HepG2 (cell line): ENCODE measurements around the gene VAV2. TPM values are rescaled to one million over a fixed set of nuclear protein-coding genes. Genes with fewer than 3 reads are reported as not detected.

Experiments used
- AHR ChIP-seq: IDR thresholded peaks from 2 replicates; pipeline ENCODE4 v1.6.1; 2018; ENCODE audit warnings: missing genetic modification reagents, missing compliant biosample characterization
- EZH2 ChIP-seq: conservative IDR thresholded peaks from 2 replicates; pipeline ENCODE4 v1.6.1; 2012; ENCODE audit warnings: mild to moderate bottlenecking, low read depth, low read length, moderate library complexity
- GFI1 ChIP-seq: sonication (generic); formaldehyde crosslinking; IDR thresholded peaks from 2 replicates; pipeline ENCODE4 v1.5.0; 2020; ENCODE audit warnings: missing genetic modification reagents, mild to moderate bottlenecking, borderline replicate concordance
- MED1 ChIP-seq: sonication (generic); formaldehyde crosslinking; IDR thresholded peaks from 2 replicates; pipeline ENCODE4 v1.4.0; 2020; ENCODE audit warnings: missing genetic modification reagents
- PITX1 ChIP-seq: sonication (generic); formaldehyde crosslinking; IDR thresholded peaks from 2 replicates; pipeline ENCODE4 v1.5.1; 2020; ENCODE audit warnings: mild to moderate bottlenecking, missing genetic modification reagents
- POGK ChIP-seq: sonication (generic); formaldehyde crosslinking; conservative IDR thresholded peaks from 2 replicates; pipeline ENCODE4 v1.8.0; 2022; ENCODE audit warnings: mild to moderate bottlenecking, moderate library complexity, missing genetic modification reagents
- RAD21 ChIP-seq: fragments of 450-650 bp; formaldehyde crosslinking; IDR thresholded peaks from 2 replicates; pipeline ENCODE4 v1.5.0; 2020; ENCODE audit warnings: mild to moderate bottlenecking
- RBFOX2 ChIP-seq: fragments of 200-400 bp; formaldehyde crosslinking; IDR thresholded peaks from 2 replicates; pipeline ENCODE4 v1.6.1; 2017; ENCODE audit warnings: low read depth, mild to moderate bottlenecking, low read length
- RELA ChIP-seq: sonication (generic); formaldehyde crosslinking; IDR thresholded peaks from 2 replicates; pipeline ENCODE4 v1.4.0; 2020; ENCODE audit warnings: missing genetic modification reagents
- SP4 ChIP-seq: sonication (generic); formaldehyde crosslinking; IDR thresholded peaks from 2 replicates; pipeline ENCODE4 v1.8.1; 2023; ENCODE audit warnings: mild to moderate bottlenecking, missing genetic modification reagents
- TFDP1 ChIP-seq: IDR thresholded peaks from 2 replicates; pipeline ENCODE4 v1.6.1; 2016; ENCODE audit warnings: missing compliant biosample characterization, missing genetic modification reagents, borderline replicate concordance
- ZFYVE20 ChIP-seq: sonication (generic); formaldehyde crosslinking; IDR thresholded peaks from 2 replicates; pipeline ENCODE4 v1.8.0; 2023; ENCODE audit warnings: low read depth, mild to moderate bottlenecking, moderate library complexity, missing genetic modification reagents, borderline replicate concordance
- ZMAT3 ChIP-seq: sonication (generic); formaldehyde crosslinking; conservative IDR thresholded peaks from 2 replicates; pipeline ENCODE4 v1.7.0; 2021; ENCODE audit warnings: missing genetic modification reagents
- ZNF225 ChIP-seq: sonication (generic); formaldehyde crosslinking; IDR thresholded peaks from 2 replicates; pipeline ENCODE4 v1.4.0; 2020; ENCODE audit warnings: mild to moderate bottlenecking, missing genetic modification reagents
- ZNF34 ChIP-seq: sonication (generic); formaldehyde crosslinking; IDR thresholded peaks from 2 replicates; pipeline ENCODE4 v1.4.0; 2020; ENCODE audit warnings: mild to moderate bottlenecking, missing genetic modification reagents, borderline replicate concordance
- ZNF382 ChIP-seq: sonication (generic); formaldehyde crosslinking; IDR thresholded peaks from 2 replicates; pipeline ENCODE4 v1.5.0; 2020; ENCODE audit warnings: missing genetic modification reagents, mild to moderate bottlenecking, borderline replicate concordance
- ZNF552 ChIP-seq: sonication (generic); formaldehyde crosslinking; IDR thresholded peaks from 2 replicates; pipeline ENCODE4 v1.9.0; 2022; ENCODE audit warnings: missing genetic modification reagents, mild to moderate bottlenecking, borderline replicate concordance
- ZNF607 ChIP-seq: sonication (generic); formaldehyde crosslinking; IDR thresholded peaks from 2 replicates; pipeline ENCODE4 v1.5.1; 2020; ENCODE audit warnings: missing genetic modification reagents, mild to moderate bottlenecking, borderline replicate concordance
- ZNF724P ChIP-seq: sonication (generic); formaldehyde crosslinking; IDR thresholded peaks from 2 replicates; pipeline ENCODE4 v1.8.0; 2022; ENCODE audit warnings: missing genetic modification reagents, borderline replicate concordance
- ZNF773 ChIP-seq: sonication (generic); formaldehyde crosslinking; IDR thresholded peaks from 2 replicates; pipeline ENCODE4 v1.4.0; 2020; ENCODE audit warnings: missing genetic modification reagents, borderline replicate concordance
- ZNF777 ChIP-seq: sonication (generic); formaldehyde crosslinking; IDR thresholded peaks from 2 replicates; pipeline ENCODE4 v1.4.0; 2020; ENCODE audit warnings: missing genetic modification reagents
- ZNF878 ChIP-seq: sonication (generic); formaldehyde crosslinking; IDR thresholded peaks from 2 replicates; pipeline ENCODE4 v1.8.1; 2023; ENCODE audit warnings: mild to moderate bottlenecking, missing genetic modification reagents, moderate library complexity
- ZNF883 ChIP-seq: sonication (generic); formaldehyde crosslinking; IDR thresholded peaks from 2 replicates; pipeline ENCODE4 v1.5.1; 2020; ENCODE audit warnings: mild to moderate bottlenecking, missing genetic modification reagents; ENCODE audit errors: not compliant biosample characterization
- polyA plus RNA-seq, 8 experiments: library from polyadenylated mRNA; depleted of rRNA in 3 of 8; stranded (reverse) in 7 of 8; unstranded in 1 of 8; fragments of >200 nt; fragmentation: Illumina TruSeq in 4 of 8; extraction: Trizol in 4 of 8; gene quantifications; 2 replicates each; pipeline versions ENCODE4 v1.2.1 to v1.2.3, GENCODE V29; 2011 to 2016; ENCODE audit warnings: low read depth in 4 of 8, missing spikeins in 1 of 8, mixed read lengths in 1 of 8; ENCODE audit not compliant: insufficient read depth in 1 of 8
- total RNA-seq, 5 experiments: library from RNA; depleted of rRNA; stranded (reverse); fragments of >200 nt; fragmentation: Illumina TruSeq; extraction: Trizol; gene quantifications; 2 replicates each; pipeline ENCODE4 v1.2.3, GENCODE V29; 2016; ENCODE audit warnings: low read depth in 1 of 5
- TF ChIP-seq, protein P1 (sequence below): sonication (generic); formaldehyde crosslinking; IDR thresholded peaks from 2 replicates; pipeline ENCODE4 v1.4.0; 2020; ENCODE audit warnings: mild to moderate bottlenecking, missing genetic modification reagents

The VAV2 gene
- total and polyA plus RNA-seq, 2 of the 13 experiments (the other 11 are each of a cell fraction or from before 2014, with no cell fraction given) = 22.5 to 22.9 TPM

DNA sequence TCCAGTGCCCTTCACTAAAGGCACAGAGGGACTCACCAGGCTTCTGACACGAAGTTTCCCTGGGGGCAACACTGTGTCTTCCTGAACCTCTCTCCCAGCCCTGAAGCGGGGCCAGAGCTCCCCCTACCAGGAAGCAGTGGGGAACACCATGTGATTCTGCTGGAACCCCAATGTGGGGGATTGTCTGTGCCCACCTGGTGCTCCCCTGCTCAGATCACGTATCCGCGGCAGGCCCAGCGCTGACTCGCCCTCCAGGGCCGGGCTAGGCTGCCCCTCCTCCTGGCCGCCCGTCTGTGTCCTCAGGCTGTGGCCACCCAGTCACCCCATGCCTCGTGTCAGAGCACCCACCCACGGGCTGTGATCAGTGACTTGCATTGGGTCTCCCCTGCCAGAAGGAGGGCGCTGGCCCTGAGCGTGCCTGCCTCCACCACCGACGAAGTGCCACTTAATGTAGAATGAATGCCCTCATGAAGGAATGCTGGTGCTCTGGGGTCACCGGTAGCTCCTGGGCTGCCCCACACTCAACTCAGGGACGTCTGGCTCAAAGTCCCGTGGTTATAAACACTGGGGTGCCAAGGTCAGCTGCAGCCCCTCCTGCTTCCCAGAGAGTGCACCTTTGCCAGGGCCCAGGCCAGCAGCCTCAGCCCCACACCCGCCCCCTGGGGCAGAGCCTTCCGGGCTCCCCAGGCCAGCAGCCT, 276.1 kb downstream of the VAV2 start (continued):
- no peak for TF ChIP-seq ZNF878
- TF ChIP-seq ZNF34 (CRISPR knock-in tag) = no peak
- no peak for TF ChIP-seq TFDP1 (CRISPR knock-in tag)
- no peak for TF ChIP-seq ZNF382 (CRISPR knock-in tag)
- TF ChIP-seq, protein P1, sequence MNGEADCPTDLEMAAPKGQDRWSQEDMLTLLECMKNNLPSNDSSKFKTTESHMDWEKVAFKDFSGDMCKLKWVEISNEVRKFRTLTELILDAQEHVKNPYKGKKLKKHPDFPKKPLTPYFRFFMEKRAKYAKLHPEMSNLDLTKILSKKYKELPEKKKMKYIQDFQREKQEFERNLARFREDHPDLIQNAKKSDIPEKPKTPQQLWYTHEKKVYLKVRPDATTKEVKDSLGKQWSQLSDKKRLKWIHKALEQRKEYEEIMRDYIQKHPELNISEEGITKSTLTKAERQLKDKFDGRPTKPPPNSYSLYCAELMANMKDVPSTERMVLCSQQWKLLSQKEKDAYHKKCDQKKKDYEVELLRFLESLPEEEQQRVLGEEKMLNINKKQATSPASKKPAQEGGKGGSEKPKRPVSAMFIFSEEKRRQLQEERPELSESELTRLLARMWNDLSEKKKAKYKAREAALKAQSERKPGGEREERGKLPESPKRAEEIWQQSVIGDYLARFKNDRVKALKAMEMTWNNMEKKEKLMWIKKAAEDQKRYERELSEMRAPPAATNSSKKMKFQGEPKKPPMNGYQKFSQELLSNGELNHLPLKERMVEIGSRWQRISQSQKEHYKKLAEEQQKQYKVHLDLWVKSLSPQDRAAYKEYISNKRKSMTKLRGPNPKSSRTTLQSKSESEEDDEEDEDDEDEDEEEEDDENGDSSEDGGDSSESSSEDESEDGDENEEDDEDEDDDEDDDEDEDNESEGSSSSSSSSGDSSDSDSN = peak; percentile 58
- TF ChIP-seq ZMAT3 (CRISPR knock-in tag) = peak; percentile 32; the same call in 1 of the 2 replicates
- no peak for TF ChIP-seq ZNF773
- TF ChIP-seq SP4 (CRISPR knock-in tag) = peak; percentile 65; the same call in 1 of the 2 replicates
- TF ChIP-seq ZNF724P (CRISPR knock-in tag) = peak; percentile 48; the same call in 1 of the 2 replicates
- no peak for TF ChIP-seq EZH2
- TF ChIP-seq ZNF607 (CRISPR knock-in tag) = peak; percentile 84
- TF ChIP-seq MED1 (CRISPR knock-in tag) = peak; percentile 41
- no peak for TF ChIP-seq ZNF883 (CRISPR knock-in tag)
- no peak for TF ChIP-seq AHR (CRISPR knock-in tag)
- TF ChIP-seq RBFOX2 = peak; percentile 57; the same call in 1 of the 2 replicates
- TF ChIP-seq RAD21 (CRISPR knock-in tag) = peak; percentile 45
- peak; percentile 5; the same call in 1 of the 2 replicates for TF ChIP-seq PITX1
- TF ChIP-seq ZNF552 = 0 out of 2 replicates have a peak, but pooled peaks have one; percentile 44
- TF ChIP-seq ZNF777 (CRISPR knock-in tag) = no peak
- no peak for TF ChIP-seq RELA (CRISPR knock-in tag)
- peak; percentile 61; the same call in 1 of the 2 replicates for TF ChIP-seq ZNF225 (CRISPR knock-in tag)
- TF ChIP-seq ZFYVE20 (CRISPR knock-in tag) = no peak
- TF ChIP-seq GFI1 (CRISPR knock-in tag) = peak; percentile 55; the same call in 1 of the 2 replicates
- TF ChIP-seq POGK (CRISPR knock-in tag) = peak; percentile 19; the same call in 1 of the 2 replicates
